COLO668 (cell line): ENCODE results near the gene RARB.

Experiments used
- DNase-seq: peaks from one replicate; lab custom pipeline; 2025; ENCODE audit not compliant: unreplicated experiment; lab: John Stamatoyannopoulos, UW

Gene RARB

GRCh38 chr3:25589783-25590258 is 161.8 kb downstream of the RARB start:
- DNase-seq = no peak

DNA sequence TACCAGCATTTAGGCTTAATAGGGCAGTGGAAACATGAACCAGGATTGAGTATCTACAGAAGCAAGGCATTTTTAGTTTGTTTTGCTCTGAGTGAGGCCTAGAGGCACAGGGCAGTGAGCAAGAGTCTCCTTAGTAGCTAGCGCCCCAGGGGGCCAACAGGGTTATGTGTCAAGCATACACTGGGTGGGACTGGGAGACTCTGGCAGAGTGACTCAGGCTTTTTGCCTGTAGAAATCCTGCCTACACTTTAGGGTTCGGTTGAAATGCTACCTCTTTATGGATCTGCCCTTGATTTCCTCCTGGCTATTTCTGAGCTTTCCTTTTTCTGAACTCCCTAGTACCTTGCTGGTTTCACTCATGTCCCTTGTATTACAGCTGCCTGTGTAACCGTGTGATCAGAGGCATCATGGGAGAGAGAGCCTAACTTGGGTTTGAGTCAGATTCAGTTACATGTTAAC is 164.5 kb downstream of the RARB start:
- no peak for DNase-seq

- DNase-seq = no peak
Observed at GRCh38 chr3:25593001-25593400, 164.9 kb downstream of the RARB start.

- no peak for DNase-seq
Observed at GRCh38 chr3:25594007-25594502, 166.0 kb downstream of the RARB start.

- DNase-seq = no peak
Observed at GRCh38 chr3:25597535-25598101, 169.6 kb downstream of the RARB start.

DNA sequence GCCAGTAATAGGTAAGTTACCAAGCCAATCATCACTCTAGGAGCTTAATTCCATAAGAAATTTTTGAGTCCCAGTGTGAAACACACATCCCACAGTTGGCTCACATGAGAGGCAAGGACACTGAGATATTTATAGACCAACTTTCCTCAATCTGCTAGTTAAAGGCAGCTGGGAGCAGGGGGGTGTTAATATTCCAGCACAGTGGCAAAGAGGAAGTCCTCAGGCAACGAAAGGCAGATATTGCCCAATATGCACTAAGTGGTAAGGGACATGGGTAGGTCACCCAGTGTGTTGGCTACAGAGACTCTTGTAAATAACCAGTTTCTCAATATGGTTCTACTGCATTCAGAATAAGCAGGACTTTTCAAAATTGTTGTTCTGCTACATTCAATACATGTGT is 175.6 kb downstream of the RARB start:
- DNase-seq = no peak

DNA sequence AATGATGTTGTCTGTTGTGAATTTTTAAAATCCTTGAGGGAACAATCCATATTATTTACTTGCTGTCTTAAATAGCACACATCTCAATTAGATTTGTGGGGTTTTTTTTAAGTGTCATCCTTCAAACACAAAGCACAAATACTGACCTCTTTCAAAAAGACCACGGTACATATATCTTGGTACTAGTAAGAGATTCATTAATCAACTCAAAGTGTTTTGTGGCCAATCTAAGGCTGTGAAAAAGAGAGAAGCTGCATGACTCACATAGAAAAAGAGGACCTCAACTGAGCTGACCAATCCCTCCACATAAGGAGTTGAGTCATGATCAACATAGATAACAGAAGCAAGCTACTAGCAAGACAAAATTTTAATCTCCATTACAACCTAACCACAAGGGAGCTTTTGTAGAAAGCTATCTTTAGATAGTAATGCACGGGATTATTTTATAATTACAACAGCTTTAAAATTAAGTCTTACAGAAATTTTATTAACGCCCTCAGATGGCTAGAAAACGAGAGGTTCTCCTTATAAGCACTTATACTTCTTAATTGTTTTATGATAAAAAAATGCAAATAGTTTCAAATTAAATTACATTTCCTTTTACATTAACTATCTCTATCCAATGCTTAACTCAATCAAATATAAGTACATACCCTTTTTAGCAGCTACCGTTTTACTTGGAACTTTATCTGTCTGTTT is 176.2 kb downstream of the RARB start:
- no peak for DNase-seq

- no peak for DNase-seq
Observed at GRCh38 chr3:25610167-25610566, 182.1 kb downstream of the RARB start.

DNA sequence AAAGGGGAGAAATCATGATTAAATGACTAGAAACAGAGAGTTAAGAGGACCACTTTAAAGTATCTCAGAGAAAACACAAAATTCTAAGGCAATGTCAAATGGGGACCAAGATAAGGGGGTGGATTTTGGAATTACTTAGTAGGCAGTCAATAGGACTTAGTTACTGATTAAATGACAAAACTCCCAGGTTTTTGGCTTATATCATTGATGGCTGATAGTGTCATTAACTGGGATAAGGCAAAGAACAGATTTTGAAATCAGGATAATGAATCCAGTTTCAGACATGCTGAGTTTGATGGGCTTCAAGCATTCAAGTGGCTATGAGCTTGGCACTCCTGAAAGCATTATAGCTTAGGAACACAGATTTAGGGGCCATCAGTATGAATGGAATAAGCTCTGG is 182.7 kb downstream of the RARB start:
- DNase-seq = no peak

DNA sequence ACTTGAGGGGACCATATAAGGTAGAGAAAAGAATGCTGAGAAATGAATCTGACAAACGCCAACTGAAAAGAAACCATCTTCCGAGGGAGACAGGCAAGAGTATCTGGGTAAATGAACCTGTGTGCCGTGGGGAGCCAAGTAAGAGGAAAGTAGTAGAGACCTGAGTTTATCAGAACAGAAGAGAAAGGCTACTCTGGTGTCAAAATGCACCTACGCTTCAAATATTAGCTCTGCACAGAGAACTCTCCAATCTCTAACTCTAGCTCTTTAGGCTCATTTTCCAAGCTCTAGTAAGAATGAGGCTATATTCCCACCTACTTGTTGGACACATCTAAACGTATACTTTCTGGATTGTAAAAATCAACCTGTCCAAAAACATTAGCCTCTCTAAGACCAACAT is 183.1 kb downstream of the RARB start:
- DNase-seq = no peak

DNA sequence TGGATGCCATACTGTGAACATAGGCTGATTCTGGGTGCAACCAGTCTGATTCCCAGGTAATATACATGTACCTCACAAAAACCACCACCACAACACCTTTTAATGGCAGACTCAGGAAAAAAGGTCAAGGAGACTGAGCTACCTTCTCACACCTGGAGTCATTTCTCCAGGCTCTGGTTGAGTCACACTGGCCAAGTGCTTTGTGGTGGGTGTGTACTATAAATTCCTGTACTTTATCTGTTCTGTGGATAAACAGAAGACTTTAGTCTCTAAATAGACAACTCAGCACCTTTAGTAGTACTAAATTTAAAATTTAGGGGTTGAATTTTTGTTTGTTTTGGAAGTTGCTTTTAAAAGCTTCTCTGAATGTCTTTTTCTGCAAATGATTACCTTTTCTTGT is 190.0 kb downstream of the RARB start:
- DNase-seq = no peak

- DNase-seq = no peak
Observed at GRCh38 chr3:25619382-25619781, 191.3 kb downstream of the RARB start.

GRCh38 chr3:25620493-25620892 is 192.4 kb downstream of the RARB start:
- DNase-seq = no peak

DNA sequence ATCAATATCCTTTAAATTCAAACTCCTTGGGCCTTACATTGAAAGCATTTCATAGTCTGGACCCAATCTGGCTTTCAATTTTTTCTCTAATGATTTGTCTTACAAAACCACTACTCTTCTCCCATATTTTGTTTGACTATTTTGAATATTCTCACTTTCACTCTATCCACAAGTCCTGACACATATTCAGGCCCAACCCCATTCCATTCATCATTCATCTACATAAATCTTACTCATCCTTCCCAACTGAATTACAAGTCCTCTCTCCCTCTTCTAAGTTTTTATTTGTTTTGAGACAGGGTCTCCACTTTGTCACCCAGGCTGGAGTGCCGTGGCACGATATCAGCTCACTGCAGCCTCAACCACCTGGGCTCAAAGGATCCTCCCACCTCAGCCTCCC is 193.0 kb downstream of the RARB start:
- no peak for DNase-seq

DNA sequence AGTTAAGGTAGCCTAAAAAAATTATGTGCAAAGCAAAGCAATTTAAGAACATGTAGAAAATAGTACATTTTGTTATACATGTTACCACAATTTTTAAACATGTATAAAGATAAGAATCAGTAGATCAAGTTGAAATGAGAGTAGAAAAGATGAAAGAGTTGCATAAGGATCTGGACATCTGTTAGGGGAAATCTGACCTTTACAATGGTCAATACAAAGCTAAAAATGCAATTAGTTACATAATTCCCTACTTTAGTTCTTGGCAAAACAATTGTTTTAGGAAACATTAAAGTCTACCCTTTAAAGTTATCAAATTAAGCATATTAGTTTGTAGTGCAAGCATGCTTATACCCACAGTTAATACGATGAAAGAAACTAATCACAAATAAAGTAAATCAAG is 203.9 kb downstream of the RARB start:
- DNase-seq = no peak

- DNase-seq = no peak
Observed at GRCh38 chr3:25633919-25634318, 205.9 kb downstream of the RARB start.

DNA sequence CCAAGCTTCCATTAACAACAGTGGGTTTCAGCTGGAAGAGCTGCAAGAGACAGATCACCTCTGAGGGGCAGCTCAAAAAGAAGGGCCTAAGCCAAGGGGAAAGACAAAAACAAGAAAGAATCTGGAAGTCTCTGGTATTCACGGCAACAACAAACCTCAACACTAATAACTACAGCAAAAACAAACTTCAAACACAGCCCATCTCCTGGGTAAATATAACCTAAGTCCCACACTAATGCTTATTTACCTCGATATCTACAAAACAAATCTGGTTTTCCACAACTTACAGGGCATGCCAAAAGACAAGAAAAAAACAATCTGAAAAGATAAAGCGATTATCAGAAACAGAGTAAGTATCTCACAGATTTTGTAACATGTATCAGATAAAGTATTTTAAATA is 207.0 kb downstream of the RARB start:
- DNase-seq = no peak
